Nephron (organoid): ENCODE results near the gene GPR62.

Experiments
- H3K27ac Mint-ChIP-seq, 3 experiments: 2 replicates each; pipeline ENCODE4 v1.8.0; 2020; ENCODE audit warnings: mixed read lengths in 3 of 3, mild to moderate bottlenecking in 2 of 3, moderate library complexity in 1 of 3
- H3K27me3 Mint-ChIP-seq: 2 replicates; pipeline ENCODE4 v1.8.0; 2021; ENCODE audit warnings: low read depth, mild to moderate bottlenecking, moderate library complexity, mixed read lengths
- H3K36me3 Mint-ChIP-seq: 2 replicates; pipeline ENCODE4 v1.8.0; 2020; ENCODE audit warnings: low read depth, mixed read lengths
- H3K4me1 Mint-ChIP-seq: 2 replicates; pipeline ENCODE4 v1.8.0; 2020; ENCODE audit warnings: mixed read lengths
- H3K4me3 Mint-ChIP-seq, 3 experiments: 2 replicates each; pipeline ENCODE4 v1.8.0; 2020; ENCODE audit warnings: mild to moderate bottlenecking in 3 of 3, mixed read lengths in 3 of 3, moderate library complexity in 2 of 3
- H3K9me3 Mint-ChIP-seq: 2 replicates; pipeline ENCODE4 v1.8.0; 2020; ENCODE audit warnings: mixed read lengths
- CTCF ChIP-seq, 3 experiments: fragments of 200-600 bp; sonication (generic); IDR thresholded peaks; one replicate each; pipeline ENCODE4 v1.5.0; 2021; ENCODE audit warnings: antibody characterized with exemption in 3 of 3; ENCODE audit not compliant: unreplicated experiment in 3 of 3

Gene GPR62

GRCh38 chr3:51955175-51955892, at the start of gene GPR62:
Gene GPR62 (plus strand): TSS chr3:51955381. CDS start chr3:51955653, 272 bp downstream.
- Mint-ChIP-seq H3K27ac (no peak within 1 kb of the TSS), H3K36me3 (peaks cover 7% of the 10 kb centered on the region), H3K27me3 (peaks cover 8% of the 10 kb centered on the region), H3K4me1 (peaks cover 12% of the 10 kb centered on the region), H3K4me3 (peak within 1 kb of the TSS; percentile 24 to 54 (median 34)), H3K9me3 (no peaks in the 10 kb centered on the region)
- no peak for TF ChIP-seq CTCF (IDR thresholded peaks at IDR 0.05; ENCODE audit: unreplicated experiment in 3 of 3)

GRCh38 chr3:51908026-51908425, 47.2 kb upstream of the GPR62 start:
- Mint-ChIP-seq H3K4me3 (no peak overlapping the region), H3K36me3 (no peaks in the 10 kb centered on the region), H3K4me1 (no peaks in the 10 kb centered on the region), H3K27me3 (peaks cover 1% of the 10 kb centered on the region), H3K9me3 (peaks cover 33% of the 10 kb centered on the region), H3K27ac (no peak overlapping the region)
- no peak for TF ChIP-seq CTCF (IDR thresholded peaks at IDR 0.05; ENCODE audit: unreplicated experiment in 3 of 3)

- no peak overlapping the region for H3K27ac Mint-ChIP-seq
- H3K9me3 Mint-ChIP-seq = no peaks in the 10 kb centered on the region
- peaks cover 7% of the 10 kb centered on the region for H3K27me3 Mint-ChIP-seq
- no peaks in the 10 kb centered on the region for H3K4me1 Mint-ChIP-seq
- H3K4me3 Mint-ChIP-seq = no peak overlapping the region
- TF ChIP-seq CTCF (IDR thresholded peaks at IDR 0.05; ENCODE audit: unreplicated experiment in 3 of 3) = no peak
- H3K36me3 Mint-ChIP-seq = no peaks in the 10 kb centered on the region
These were observed 38.8 kb upstream of the GPR62 start for GRCh38 chr3:51916418-51916817.

GRCh38 chr3:51921081-51921578, 34.1 kb upstream of the GPR62 start:
- TF ChIP-seq CTCF (IDR thresholded peaks at IDR 0.05; ENCODE audit: unreplicated experiment in 3 of 3) = no peak

GRCh38 chr3:51927061-51927977, 27.9 kb upstream of the GPR62 start:
- H3K27ac Mint-ChIP-seq = no peak overlapping the region
- TF ChIP-seq CTCF (IDR thresholded peaks at IDR 0.05; ENCODE audit: unreplicated experiment in 3 of 3) = no peak
- no peaks in the 10 kb centered on the region for H3K27me3 Mint-ChIP-seq
- no peaks in the 10 kb centered on the region for H3K4me1 Mint-ChIP-seq
- no peak overlapping the region for H3K4me3 Mint-ChIP-seq
- H3K9me3 Mint-ChIP-seq = no peaks in the 10 kb centered on the region
- H3K36me3 Mint-ChIP-seq = peaks cover 9% of the 10 kb centered on the region

More at GRCh38 chr3:51921081-51921578, 34.1 kb upstream of the GPR62 start:
- H3K27me3 Mint-ChIP-seq = no peaks in the 10 kb centered on the region
- no peak overlapping the region for H3K4me3 Mint-ChIP-seq
- no peaks in the 10 kb centered on the region for H3K4me1 Mint-ChIP-seq
- H3K9me3 Mint-ChIP-seq = no peaks in the 10 kb centered on the region
- H3K27ac Mint-ChIP-seq = no peak overlapping the region
- no peaks in the 10 kb centered on the region for H3K36me3 Mint-ChIP-seq
